Right ventricle myocardium inferior (tissue), 1 donor: ENCODE data around the gene JUP. TPM values are rescaled to one million over a fixed set of nuclear protein-coding genes. Genes with fewer than 3 reads are reported as not detected.
A peak's percentile ranks its signal among the peaks of the same experiment; 100 is the strongest.

ENCODE experiments used
- ATAC-seq: fragments of 200-7000 bp; cut with Tn5 transposase; one replicate; pipeline ENCODE4 v1.9.1; 2020; ENCODE audit warnings: mild to moderate bottlenecking, moderate library complexity
- DNase-seq: peaks from one replicate; pipeline ENCODE4 v3.0.0; 2021; ENCODE audit errors: missing footprints
- intact Hi-C: fragments of 100-400 bp; cut with DNase I; formaldehyde crosslinking; loops from one replicate; pipeline ENCODE4 v1.11.0; 2022
- total RNA-seq: library from RNA; stranded (reverse); fragmentation: NEBNext Ultra II Directional; extraction: Animal tissue kit (Norgen Biotek cat#: 25700); gene quantifications from one replicate; pipeline ENCODE4 v1.2.1, GENCODE V29; 2021
- donor health status: DM: no; HTN: yes; CAD: no; lungs with severe emphysema.

The JUP gene
- total RNA-seq, 1 donor from 2014 or later = 192 TPM

DNA sequence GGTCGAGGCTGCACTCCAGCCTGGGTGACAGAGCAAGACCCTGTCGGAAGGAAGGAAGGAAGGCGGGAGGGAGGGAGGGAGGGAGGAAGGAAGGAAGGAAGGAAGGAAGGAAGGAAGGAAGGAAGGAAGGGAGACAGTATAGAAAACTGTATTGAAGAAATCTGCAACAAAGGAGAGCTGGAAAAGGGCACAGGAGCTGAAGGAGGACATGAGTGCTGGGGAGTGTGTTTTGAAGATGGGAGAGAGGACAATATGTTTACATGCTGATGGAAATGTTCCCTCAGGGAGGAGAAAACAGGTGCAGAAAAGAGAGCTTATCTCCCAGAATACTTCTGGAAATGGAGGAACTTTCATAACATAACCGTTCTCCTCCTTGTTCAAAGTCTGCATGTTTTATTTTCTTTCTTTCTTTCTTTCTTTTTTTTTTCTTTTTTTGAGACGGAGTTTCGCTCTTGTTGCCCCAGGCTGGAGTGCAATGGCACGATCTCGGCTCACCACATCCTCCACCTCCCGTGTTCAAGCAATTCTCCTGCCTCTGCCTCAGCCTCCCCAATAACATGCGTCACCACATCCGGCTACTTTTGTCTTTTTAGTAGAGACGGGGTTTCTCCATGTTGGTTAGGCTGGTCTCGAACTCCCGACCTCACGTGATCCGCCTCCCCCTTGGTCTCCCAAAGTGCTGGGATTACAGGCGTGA, 49.4 kb downstream of the JUP start:
- intact Hi-C loops = loop anchor here (5.0 kb wide), 2 partner anchors 35 to 150 kb away; no protein-coding TSS in a partner anchor
- ATAC-seq = no peak
- DNase-seq = no peak

DNA sequence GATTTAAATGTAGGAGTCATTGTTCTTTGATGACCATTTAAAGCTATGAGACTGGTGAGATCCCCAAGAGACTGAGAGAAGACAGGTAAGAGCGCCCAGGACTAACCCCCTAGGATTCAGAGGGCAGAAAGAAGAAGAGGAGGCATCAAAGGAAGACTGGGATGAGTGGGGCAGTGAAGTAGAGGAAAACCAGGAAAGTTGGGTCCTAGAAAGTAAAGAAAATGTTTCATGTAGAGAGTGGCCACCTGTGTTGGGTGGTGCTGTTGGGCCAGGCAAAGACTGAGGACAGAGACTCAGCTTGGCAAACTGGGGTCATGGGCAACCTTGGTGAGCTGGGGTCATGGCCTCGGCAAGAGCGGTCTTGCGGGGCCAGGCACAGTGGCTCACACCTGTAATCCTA, 50.8 kb downstream of the JUP start:
- intact Hi-C loops = loop anchor here (5.0 kb wide), 2 partner anchors 37 to 152 kb away; no protein-coding TSS in a partner anchor
- ATAC-seq = no peak
- DNase-seq = no peak

DNA sequence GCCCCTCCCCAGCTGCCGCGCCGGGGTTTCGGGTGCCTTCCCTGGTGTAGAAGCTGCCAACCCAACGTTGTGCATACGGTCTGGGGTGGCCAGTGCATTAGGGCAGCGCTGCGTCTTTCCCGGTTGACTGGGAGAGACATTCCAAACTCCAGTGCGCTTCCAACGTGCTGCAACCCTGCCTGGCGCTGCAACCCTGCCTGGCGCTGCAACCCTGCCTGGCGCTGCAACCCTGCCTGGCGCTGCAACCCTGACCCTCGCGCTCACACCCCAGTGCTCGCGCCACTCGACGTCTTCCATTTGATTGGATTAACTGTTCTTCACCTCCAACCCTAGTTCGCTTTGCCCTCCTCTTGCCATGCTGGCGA, 51.6 kb downstream of the JUP start:
- ATAC-seq = peak; percentile 12
- no peak for DNase-seq
- intact Hi-C loops = loop anchor here (5.0 kb wide), 2 partner anchors 37 to 152 kb away; no protein-coding TSS in a partner anchor

DNA sequence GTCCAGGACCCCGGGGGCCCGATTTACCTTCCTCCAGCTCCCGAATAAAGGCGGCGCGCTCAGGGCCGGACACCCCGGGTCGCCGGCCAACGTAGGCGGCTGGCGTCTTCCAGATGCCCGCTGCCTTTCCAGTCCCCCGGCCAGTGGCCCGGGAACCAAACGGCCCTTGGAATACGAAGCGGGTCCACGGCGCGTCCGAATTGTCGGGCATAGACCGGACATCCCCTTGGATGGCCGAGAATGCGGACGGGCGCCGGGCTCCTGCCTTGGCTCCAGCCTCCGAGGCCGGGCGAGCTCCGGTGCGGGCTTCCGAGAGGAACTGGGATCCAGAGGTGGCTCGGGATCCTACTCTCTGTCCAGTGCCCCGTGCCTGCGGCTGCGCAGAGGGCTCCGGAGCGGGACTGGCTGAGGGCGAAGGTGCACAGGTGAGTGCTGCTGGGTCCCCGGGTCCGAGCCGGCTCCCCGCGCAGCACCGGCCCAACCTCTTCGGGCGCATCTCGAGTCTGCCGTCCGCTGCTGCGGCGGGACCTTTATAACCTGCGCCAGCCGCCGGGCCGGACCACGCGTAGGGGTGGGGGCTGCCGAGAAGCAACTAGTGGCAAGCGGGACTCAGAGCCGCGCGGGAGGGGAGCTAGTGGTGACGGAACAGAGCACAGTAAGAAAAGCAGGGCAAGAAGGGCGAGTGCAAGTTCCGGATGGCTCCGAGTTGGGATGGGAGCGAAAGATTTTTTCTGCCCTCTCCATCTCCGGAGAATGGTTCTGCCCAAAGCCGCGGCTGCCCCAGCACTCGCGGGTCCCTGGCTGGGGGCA, 52.2 kb downstream of the JUP start, which contains the start of gene HAP1:
TSS of gene HAP1 (minus strand) at position 505 of the 810 bp plus-strand sequence. CDS start at position 496, 9 bp downstream.
- DNase-seq (peak; percentile 74), ATAC-seq (no peak)
- intact Hi-C loops = no loop called here

DNA sequence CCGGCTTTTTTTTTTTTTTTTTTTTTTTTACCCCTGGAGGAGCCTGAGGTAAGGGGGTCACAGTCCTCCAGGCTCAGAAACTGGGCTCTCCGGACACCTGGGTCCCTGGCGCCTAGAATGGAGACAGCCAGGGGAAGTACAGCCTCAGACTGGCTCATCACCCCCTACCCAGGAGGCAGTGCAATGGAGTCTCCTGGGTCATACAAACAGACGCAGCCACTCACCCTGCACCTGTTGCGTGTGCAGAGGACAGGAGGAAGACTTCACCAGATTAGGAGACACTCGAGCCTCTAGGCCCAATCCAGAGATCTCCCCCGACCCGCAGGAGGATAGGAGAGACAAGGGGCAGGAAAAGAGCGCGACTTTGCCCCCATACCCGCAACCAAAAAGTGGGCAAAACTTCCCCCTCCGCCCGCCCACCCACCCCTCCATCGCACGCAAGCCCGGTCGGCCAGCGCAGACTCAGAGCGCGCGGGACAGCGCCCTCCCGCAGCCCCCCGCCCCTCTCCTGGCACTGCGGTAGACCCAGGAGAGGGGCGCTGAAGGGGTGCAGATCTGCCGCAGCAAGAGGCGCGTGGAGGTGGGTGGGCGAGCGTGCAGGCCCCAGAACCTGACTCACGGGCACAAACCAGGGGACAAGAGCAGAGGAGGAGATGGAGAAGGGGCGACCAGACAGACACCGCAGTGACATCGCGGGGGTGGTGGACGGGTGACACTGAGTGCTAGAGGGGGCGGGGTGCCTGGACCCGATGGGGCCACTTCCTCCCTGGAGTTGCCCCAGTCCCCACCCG, 53.0 kb downstream of the JUP start:
- ATAC-seq (no peak), DNase-seq (no peak)
- intact Hi-C loops = no loop called here

DNA sequence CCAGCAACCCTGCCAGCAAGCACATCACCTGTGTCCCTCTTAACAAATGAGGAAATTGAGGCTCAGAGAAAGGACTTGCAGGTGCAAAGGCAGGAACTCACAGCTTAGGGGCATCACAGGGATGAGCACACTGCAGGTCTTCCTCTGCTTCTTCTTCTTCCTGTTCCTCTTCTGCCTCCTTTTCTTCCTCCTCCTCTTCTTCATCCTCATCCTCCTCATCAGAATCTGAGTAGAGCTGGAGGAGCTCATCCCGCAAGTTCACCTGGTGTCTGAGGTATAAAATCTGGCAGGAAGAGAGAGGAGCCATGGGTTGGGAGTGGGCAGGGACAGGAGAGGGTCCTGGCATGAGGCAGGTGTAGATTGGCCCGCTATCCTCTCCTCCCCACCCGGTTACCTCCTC, 54.7 kb downstream of the JUP start:
- ATAC-seq = no peak
- intact Hi-C loops = no loop called here
- no peak for DNase-seq

DNA sequence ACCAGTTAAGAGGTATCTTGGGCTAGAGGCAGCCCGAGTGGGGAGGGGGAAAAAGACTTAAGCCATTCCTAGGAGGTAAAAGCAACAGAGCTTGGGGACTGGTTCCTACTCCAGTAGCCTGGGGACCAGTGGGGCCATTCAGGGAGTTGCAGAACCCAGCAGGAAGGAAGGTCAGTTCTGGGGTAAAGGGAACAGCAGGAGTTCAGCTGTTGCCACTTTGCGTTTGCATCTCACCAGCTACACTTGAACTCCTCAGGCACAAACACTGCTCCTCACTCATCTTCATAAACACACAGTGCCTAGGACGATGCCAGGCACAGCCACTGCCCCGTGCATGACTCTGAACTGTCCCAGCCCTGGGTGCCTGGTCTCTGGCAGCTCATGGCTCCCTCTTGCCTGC, 56.0 kb downstream of the JUP start:
- no peak for ATAC-seq
- no peak for DNase-seq
- intact Hi-C loops = no loop called here

DNA sequence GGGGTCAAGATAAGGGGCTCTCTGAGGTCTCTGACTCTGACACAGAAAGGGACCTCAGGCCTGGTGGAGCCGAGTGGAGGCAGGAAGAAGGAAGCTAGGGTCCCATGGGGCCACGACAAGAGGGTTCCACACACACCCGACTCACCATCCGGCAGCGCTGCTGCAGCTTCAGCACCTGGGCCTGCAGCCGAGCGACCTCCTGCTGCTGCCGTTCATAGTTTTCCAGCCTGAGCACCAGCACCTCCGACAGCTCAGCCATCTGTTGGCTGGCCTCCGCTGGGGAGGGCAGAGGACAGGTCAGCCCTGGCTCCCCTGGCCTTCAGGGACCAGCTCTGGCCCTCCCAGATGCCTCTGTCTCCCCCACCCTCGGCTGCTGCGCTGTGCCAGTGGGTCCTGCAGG, 58.5 kb downstream of the JUP start:
- intact Hi-C loops = no loop called here
- no peak for DNase-seq
- ATAC-seq = no peak

DNA sequence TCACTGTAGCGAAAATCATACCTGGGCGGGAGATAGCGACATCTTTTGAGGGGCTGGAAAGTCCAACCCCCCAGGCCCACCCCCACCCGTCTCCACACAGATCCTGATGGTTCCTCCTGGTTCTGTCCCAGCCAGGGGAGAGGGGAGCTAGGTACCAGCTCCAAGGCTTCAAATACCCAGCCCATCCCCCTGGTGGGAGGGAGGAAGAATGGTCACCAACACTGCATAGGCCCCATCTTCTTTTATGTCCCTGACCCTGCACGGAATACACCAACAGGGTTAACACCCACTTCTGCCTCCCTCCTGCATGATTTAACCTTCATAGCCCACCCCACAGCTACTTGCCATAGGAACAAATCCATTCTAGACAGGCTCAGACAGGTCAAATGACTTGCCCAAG, 61.4 kb downstream of the JUP start:
- intact Hi-C loops = no loop called here
- no peak for DNase-seq
- ATAC-seq = no peak

DNA sequence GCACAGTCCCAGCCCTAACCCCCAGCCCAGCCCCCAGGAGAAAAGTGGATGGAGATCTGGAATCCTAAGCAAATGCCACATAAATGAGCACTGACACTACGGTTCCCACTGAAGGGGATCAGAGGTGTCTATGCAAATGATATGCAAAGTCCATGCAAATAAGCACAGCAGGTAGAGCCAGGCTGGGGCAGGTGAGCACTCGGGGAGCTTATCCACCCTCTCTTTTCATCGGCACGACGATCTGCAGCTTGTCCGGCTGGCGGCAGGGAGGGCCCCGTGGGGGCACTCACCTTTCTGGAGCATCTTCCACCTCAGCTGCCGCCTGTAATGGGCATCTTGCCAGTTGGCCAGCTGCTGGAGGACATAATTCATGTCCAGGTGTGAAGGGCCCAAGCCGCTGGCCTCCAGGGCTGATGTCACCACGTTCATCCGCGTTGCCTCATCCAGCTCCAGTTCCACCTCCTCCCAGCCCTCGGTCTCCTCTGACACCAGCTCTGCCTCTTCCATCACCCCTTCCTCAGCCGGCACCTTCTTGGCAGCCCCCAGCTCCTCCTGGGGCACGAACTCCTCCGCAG, 61.9 kb downstream of the JUP start:
- DNase-seq = no peak
- intact Hi-C loops = no loop called here
- no peak for ATAC-seq

DNA sequence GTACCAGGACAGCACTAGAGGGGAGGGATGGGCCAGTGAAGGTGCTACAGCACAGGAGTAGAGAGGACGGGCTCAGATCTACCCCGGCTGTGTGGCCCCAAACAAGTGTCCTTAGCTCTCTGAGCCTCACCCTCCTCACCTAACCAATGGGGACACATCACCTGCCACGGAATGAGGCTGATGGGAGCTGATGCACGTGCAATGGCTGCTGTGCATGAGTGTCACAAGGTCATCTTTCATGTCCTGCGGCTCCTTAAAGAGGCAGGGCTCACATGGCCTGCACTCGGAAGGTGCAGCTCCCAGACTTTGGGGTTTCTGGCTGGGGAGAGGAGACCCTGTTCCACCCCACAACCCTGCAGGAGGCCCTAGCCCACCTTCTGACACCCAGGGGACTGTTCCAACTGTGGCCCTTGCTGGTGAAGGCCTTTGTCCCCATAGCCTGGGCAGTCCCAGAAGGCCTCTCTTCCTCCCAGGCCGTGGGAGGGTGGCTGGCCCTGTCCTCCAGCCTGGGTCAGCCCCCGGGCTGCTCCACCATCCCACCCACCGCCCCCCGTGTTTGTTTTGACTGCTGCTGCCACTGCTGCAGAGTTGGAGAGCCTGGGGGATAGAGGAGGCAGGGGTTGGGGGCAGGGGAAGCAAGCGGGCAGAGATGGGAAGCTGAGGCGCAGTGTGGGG, 62.6 kb downstream of the JUP start:
- DNase-seq = no peak
- intact Hi-C loops = no loop called here
- no peak for ATAC-seq

DNA sequence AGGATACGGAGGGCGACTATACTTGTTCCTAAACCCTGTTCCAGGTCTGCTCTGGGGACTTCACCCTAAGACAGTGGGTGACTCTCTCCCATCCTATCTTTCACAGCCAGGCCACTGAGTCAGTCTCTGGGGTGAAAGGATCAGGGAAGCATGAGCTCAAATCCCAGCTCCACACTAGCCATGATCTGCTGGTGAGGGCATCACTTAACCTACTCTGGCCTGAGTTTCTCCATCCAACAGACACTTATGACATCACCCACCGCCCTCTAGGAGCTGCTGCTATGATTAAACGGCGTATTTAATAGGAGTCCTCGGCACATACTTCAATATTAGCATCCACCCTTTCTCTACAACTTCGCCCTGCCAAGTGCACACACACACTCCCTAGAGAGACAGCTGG, 64.3 kb downstream of the JUP start:
- intact Hi-C loops = no loop called here
- ATAC-seq = no peak
- DNase-seq = no peak

DNA sequence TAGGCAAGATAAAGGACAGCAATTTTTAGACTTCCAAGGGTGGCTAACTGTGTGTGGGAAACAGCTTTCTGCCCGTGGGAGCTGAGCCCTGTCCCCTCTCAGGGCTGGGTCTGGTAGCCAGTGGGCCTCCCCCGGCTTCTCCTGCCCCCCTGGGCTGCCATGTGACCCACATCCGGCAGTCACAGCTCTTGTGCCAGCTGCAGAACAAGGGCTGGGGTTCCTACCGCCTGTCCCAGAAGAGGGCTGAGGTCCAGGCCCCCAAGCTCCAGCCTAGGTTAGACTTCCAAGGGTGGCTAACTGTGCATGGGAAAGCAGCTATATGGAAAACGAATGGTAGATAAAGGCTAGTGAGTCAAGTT, 68.2 kb downstream of the JUP start:
- DNase-seq (no peak), ATAC-seq (no peak)
- intact Hi-C loops = no loop called here

DNA sequence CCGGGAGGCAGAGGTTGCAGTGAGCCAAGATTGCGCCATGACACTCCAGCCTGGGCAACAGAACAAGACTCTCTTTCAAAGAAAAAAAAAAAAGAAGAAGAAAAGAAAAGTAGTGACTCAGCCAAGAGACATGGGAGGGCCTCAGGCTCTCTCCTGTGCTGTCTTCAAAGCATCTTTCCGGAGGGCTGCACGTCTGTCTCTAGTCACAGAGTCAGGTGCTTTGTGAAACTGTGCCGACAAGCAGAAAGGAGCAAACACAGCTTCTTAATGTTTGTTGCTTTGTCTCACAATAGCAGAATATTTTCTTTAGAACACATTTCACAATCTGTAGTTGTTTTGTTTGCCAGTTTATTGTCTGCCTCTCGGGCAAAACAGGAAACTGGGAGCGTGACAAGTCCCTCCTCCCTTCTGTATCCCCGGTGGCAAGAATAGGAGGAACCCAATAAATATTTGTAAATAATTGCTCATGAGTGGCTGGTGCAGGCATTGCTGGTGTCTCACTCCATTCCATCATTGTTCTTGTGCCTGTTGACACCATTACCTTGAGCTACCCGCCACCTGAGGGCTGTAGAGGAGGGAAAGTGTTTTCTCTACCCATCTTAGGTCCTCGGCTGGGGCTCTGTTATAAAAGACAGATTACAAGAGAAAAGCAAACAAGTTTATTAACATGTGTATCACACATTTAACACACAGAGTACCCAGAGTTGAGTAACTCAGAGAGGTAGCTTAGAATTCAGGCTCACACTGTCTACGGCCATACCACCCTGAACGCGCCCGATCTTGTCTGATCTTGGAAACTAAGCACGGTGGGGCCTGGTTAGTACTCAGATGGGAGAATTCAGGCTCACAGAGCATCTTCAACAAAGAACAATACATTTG, 68.9 kb downstream of the JUP start:
- intact Hi-C loops = no loop called here
- ATAC-seq (no peak), DNase-seq (no peak)

DNA sequence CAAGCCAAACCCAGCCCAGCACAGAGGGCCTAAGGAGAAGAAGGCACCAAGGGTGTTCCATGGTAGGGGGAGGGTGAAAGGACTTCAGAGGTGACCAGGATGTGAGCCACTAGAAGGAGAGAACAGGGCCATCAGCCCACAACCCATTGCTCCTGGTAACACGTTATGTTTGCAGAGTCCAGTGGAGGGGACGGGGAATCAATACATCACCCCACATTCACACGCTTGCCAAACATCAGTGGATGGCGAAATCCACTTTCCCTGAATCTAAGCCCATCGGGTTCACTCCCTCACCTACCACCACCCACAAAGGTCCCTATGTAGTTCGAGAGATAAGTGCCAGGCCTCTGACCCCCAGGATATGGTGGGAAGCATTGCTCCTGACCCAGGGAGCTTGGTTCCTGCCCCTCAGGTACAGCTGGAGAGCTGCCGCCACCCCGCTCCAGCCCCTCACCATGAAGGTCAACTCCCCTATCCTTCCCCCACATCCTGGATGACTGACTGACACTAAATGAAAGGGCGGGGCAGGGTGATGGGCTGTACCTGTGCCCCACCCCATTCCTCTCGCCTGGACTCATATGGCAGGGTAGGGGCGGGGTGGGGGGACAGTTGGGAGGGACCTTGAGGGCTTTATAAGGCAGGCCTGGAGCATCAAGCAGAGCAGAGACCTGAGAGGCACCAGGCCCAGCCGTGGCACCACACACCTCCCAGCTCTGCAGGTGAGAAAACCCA, 74.7 kb downstream of the JUP start, which contains the start of gene GAST:
TSS of gene GAST (plus strand) at position 663 of the 732 bp plus-strand sequence. CDS start 3,106 bp downstream, outside the sequence.
- intact Hi-C loops = no loop called here
- ATAC-seq = no peak
- DNase-seq = no peak

DNA sequence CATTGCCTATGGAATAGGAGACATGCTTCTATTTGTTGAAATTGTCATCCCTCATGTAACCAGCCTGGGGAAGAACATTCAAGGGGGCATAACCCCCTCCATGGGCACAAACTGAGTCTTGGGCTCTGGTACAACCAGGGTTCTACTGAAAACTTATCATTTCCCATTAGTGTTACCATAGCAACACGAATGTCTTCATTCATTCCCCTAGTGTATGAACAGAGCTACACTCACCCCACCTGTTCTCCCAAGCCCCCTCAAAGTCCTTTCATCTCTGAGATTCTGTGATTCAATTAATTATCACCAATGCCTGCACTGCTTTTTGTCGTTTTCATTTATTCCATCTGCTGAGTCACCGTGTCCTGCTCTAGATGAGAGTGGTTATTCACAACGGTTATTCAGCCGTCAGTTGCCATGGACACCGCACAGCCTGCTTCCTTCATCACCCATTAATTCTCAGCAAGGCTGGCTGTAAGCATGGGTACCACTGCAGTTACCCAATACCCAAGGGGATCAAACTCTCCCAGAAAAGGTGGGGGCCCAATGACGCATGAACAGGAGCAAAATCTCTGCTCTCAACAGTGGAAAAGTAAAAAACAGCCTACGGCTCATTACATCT, 75.9 kb downstream of the JUP start:
- intact Hi-C loops = no loop called here
- no peak for DNase-seq
- no peak for ATAC-seq
